Astrocyte of the spinal cord (primary cell): ENCODE measurements around the gene BRF1.

ENCODE experiments used
- DNase-seq: peaks from one replicate; pipeline ENCODE4 v3.0.0; 2011; ENCODE audit warnings: low read depth, low spot score
- H3K4me3 ChIP-seq: 2 replicates; pipeline ENCODE4 v1.5.1; 2011; ENCODE audit warnings: low read depth, mild to moderate bottlenecking, low read length, moderate library complexity
- CTCF ChIP-seq: IDR thresholded peaks from 2 replicates; pipeline ENCODE4 v1.5.1; 2012; ENCODE audit warnings: low read depth, mild to moderate bottlenecking, low read length, inconsistent platforms
- in situ Hi-C: cut with HindIII; loops from 2 replicates; pipeline ENCODE4 v1.10.0; 2017; ENCODE audit warnings: low sequenced_read_pairs

Gene BRF1

GRCh38 chr14:105200074-105200473, 100.7 kb downstream of the BRF1 start:
- peak; percentile 13 for TF ChIP-seq CTCF
- no peak for DNase-seq
- in situ Hi-C loops: no loop called here
- no peak overlapping the region for H3K4me3 ChIP-seq

GRCh38 chr14:105199093-105199492, 101.7 kb downstream of the BRF1 start:
- H3K4me3 ChIP-seq: no peak overlapping the region
- in situ Hi-C loops: no loop called here
- peak; percentile 27 for DNase-seq
- no peak for TF ChIP-seq CTCF

GRCh38 chr14:105198588-105198987, 102.2 kb downstream of the BRF1 start:
- DNase-seq: no peak
- in situ Hi-C loops: no loop called here
- no peak overlapping the region for H3K4me3 ChIP-seq
- no peak for TF ChIP-seq CTCF

GRCh38 chr14:105197211-105197641, 103.6 kb downstream of the BRF1 start:
- H3K4me3 ChIP-seq: no peak overlapping the region
- in situ Hi-C loops: no loop called here
- DNase-seq: no peak
- no peak for TF ChIP-seq CTCF

- H3K4me3 ChIP-seq: no peak overlapping the region
- DNase-seq: no peak
- TF ChIP-seq CTCF: no peak
- in situ Hi-C loops: no loop called here
These were observed 104.4 kb downstream of the BRF1 start for GRCh38 chr14:105196265-105196960.

GRCh38 chr14:105195522-105196264, 105.1 kb downstream of the BRF1 start:
- DNase-seq: no peak
- H3K4me3 ChIP-seq: no peak overlapping the region

More at GRCh38 chr14:105195522-105196264, 105.1 kb downstream of the BRF1 start:
- in situ Hi-C loops: no loop called here
- no peak for TF ChIP-seq CTCF
